Measurements from ENCODE around the gene XPO6.
A peak's percentile ranks its signal among the peaks of the same experiment; 100 is the strongest.
"Not testable (repeated sequence)": the region's sequence is repeated elsewhere in the genome, so short reads cannot be mapped to it uniquely, and the experiment has no call there.

Gene XPO6

GRCh38 chr16:28231763-28232162 lies 20.0 kb upstream of the XPO6 start:
- no peak for DNase-seq (ENCODE audit: low read depth)
- TF ChIP-seq, protein P1, sequence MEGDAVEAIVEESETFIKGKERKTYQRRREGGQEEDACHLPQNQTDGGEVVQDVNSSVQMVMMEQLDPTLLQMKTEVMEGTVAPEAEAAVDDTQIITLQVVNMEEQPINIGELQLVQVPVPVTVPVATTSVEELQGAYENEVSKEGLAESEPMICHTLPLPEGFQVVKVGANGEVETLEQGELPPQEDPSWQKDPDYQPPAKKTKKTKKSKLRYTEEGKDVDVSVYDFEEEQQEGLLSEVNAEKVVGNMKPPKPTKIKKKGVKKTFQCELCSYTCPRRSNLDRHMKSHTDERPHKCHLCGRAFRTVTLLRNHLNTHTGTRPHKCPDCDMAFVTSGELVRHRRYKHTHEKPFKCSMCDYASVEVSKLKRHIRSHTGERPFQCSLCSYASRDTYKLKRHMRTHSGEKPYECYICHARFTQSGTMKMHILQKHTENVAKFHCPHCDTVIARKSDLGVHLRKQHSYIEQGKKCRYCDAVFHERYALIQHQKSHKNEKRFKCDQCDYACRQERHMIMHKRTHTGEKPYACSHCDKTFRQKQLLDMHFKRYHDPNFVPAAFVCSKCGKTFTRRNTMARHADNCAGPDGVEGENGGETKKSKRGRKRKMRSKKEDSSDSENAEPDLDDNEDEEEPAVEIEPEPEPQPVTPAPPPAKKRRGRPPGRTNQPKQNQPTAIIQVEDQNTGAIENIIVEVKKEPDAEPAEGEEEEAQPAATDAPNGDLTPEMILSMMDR (conservative IDR thresholded peaks at IDR 0.05; ENCODE audit: control insufficient read depth, insufficient read depth, low read depth, low read length): no peak
- H3K4me3 ChIP-seq (ENCODE audit: control insufficient read depth, low read depth, low read length): no peak overlapping the region

GRCh38 chr16:28223909-28224308 lies 12.1 kb upstream of the XPO6 start:
- DNase-seq (ENCODE audit: low read depth); H3K4me3 ChIP-seq (ENCODE audit: control insufficient read depth, low read depth, low read length): not testable (repeated sequence)

- DNase-seq (ENCODE audit: low read depth); H3K4me3 ChIP-seq (ENCODE audit: control insufficient read depth, low read depth, low read length): not testable (repeated sequence)
Observed at GRCh38 chr16:28219777-28220176, 8.0 kb upstream of the XPO6 start.

- DNase-seq (ENCODE audit: low read depth): no peak
- TF ChIP-seq, protein P1 (conservative IDR thresholded peaks at IDR 0.05; ENCODE audit: control insufficient read depth, insufficient read depth, low read depth, low read length): no peak
- no peak overlapping the region for H3K4me3 ChIP-seq (ENCODE audit: control insufficient read depth, low read depth, low read length)
Observed at GRCh38 chr16:28219282-28219681, 7.5 kb upstream of the XPO6 start.

DNA sequence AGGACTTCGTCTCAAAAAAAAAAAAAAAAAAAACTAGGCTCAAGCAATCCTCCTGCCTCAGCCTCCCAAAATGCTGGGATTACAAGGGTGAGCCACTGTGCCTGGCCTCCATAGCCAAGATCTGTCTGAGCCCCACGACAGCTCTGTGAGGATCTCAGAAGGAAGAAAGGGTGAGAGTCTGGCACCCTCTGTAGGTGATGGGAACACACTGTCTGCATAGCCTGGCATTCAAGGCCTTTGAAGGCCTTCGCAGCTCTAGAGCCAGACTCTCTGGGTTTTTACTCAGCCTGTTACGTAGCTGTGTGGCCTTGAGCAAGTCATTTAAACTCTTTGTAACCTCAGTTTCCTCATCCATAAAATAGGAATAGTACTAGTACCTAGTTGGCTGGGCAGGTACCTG lies 6.3 kb upstream of the XPO6 start:
- DNase-seq (ENCODE audit: low read depth): peak; percentile 66
- no peak overlapping the region for H3K4me3 ChIP-seq (ENCODE audit: control insufficient read depth, low read depth, low read length)
- TF ChIP-seq, protein P1 (conservative IDR thresholded peaks at IDR 0.05; ENCODE audit: control insufficient read depth, insufficient read depth, low read depth, low read length): peak; percentile 65

DNA sequence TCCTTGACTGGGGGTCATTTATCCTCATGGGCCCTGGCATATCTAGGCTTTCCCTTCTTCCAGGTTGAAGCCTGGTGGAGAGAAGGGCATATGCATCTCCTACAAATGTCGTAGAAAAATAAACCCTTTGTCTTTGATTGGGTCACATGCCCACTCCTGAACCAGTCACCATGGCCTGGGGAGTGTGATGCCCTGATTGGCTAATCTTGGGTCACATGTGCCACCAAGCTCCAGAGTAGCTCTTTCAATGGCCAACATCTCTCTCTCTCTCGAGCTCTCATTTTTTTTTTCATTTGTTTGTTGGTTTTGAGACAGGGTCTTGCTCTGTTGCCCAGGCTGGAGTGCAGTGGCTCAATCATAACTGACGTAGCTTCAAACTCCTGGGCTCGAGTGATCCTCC lies 5.6 kb upstream of the XPO6 start:
- no peak for DNase-seq (ENCODE audit: low read depth)
- TF ChIP-seq, protein P1 (conservative IDR thresholded peaks at IDR 0.05; ENCODE audit: control insufficient read depth, insufficient read depth, low read depth, low read length): no peak
- H3K4me3 ChIP-seq (ENCODE audit: control insufficient read depth, low read depth, low read length): no peak overlapping the region

DNA sequence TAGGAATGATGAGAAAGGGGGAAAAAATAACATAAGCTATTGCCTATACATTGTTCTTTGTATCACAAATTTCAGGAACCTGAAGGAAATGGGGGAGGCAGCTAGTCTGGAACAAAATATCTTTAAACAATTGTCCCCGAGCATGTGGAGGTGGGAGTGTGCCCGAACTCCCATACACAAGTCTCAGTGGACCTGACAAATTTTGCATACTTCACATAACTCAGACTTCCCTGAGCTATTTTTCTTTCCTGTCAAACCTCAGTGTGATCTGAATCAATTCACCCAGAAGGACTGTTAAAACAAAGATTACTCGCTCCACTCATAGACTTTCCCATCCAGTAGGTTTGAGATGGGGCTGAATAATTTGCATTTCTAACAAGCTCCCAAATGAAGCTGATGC lies 1.6 kb upstream of the XPO6 start:
- no peak for DNase-seq (ENCODE audit: low read depth)
- TF ChIP-seq, protein P1 (conservative IDR thresholded peaks at IDR 0.05; ENCODE audit: control insufficient read depth, insufficient read depth, low read depth, low read length): no peak
- no peak overlapping the region for H3K4me3 ChIP-seq (ENCODE audit: control insufficient read depth, low read depth, low read length)

DNA sequence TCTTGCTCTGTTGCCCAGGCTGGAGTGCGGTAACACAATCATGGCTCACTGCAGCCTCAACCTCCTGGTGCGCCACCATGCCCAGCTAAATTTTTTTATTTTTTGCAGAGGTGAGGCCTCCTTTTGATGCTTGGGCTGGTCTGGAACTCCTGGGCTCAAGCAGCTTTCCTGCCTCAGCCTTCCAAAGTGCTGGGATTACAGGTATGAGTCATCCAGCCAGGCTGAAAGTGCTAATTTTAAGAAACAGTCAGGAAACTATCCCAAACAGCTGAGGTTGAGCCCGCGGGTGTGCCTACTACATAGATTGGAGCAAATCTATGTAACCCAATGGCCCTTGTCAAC lies 738 bp upstream of the XPO6 start:
- DNase-seq (ENCODE audit: low read depth): peak; percentile 44
- TF ChIP-seq, protein P1 (conservative IDR thresholded peaks at IDR 0.05; ENCODE audit: control insufficient read depth, insufficient read depth, low read depth, low read length): no peak
- peak overlapping the region; percentile 72 for H3K4me3 ChIP-seq (ENCODE audit: control insufficient read depth, low read depth, low read length)
